Lower lobe of right lung (tissue), 2 donors: ENCODE measurements around the gene PCCB. TPM values are rescaled to one million over a fixed set of nuclear protein-coding genes. Genes with fewer than 3 reads are reported as not detected.

Experiments
- ATAC-seq, 2 donors: fragments of 200-7000 bp; cut with Tn5 transposase; one replicate each; pipeline ENCODE4 v1.9.1; 2020 to 2022; ENCODE audit warnings: mild to moderate bottlenecking in 2 of 2, moderate library complexity in 2 of 2
- DNase-seq: peaks from one replicate; pipeline ENCODE4 v3.0.0-alpha.2; 2020
- H3K27ac ChIP-seq: fragments of 200-600 bp; one replicate; pipeline ENCODE4 v1.8.0; 2022
- H3K27me3 ChIP-seq: fragments of 200-600 bp; one replicate; pipeline ENCODE4 v1.8.0; 2022; ENCODE audit warnings: low read depth
- H3K36me3 ChIP-seq: fragments of 200-600 bp; one replicate; pipeline ENCODE4 v1.8.0; 2022; ENCODE audit warnings: mild to moderate bottlenecking
- H3K4me1 ChIP-seq: fragments of 200-600 bp; one replicate; pipeline ENCODE4 v1.8.0; 2022
- H3K4me3 ChIP-seq: fragments of 200-600 bp; one replicate; pipeline ENCODE4 v1.8.0; 2022; ENCODE audit warnings: mild to moderate bottlenecking
- H3K9me3 ChIP-seq: fragments of 200-600 bp; one replicate; pipeline ENCODE4 v1.8.0; 2022
- CTCF ChIP-seq: fragments of 200-600 bp; IDR thresholded peaks from one replicate; pipeline ENCODE4 v1.8.0; 2022; ENCODE audit warnings: antibody characterized with exemption, mild to moderate bottlenecking
- intact Hi-C: fragments of 100-400 bp; cut with DNase I; formaldehyde crosslinking; loops from one replicate; pipeline ENCODE4 v1.11.0; 2022
- total RNA-seq: library from RNA; stranded (reverse); fragmentation: NEBNext Ultra II Directional; extraction: Animal tissue kit (Norgen Biotek cat#: 25700); gene quantifications from one replicate; pipeline ENCODE4 v1.2.1, GENCODE V29; 2021
- donor health status: DM: no; HTN: yes; CAD: no; lungs with severe emphysema.

The PCCB gene
- total RNA-seq, 1 donor from 2014 or later: 28.8 TPM

- Histone ChIP-seq H3K27ac (peak overlapping the region; percentile 90), H3K4me3 (peak overlapping the region; percentile 71), H3K27me3 (no peaks in the 10 kb centered on the region), H3K9me3 (no peaks in the 10 kb centered on the region), H3K4me1 (peaks cover 18% of the 10 kb centered on the region), H3K36me3 (peaks cover 4% of the 10 kb centered on the region)
- peak; percentile 72 for DNase-seq
- TF ChIP-seq CTCF: peak; percentile 32
- intact Hi-C loops: no loop called here
- peak; percentile 61 to 71 for ATAC-seq
Measured at GRCh38 chr3:136250903-136251460, 842 bp downstream of the PCCB start.

- Histone ChIP-seq H3K27me3 (no peaks in the 10 kb centered on the region), H3K9me3 (no peaks in the 10 kb centered on the region), H3K4me1 (peaks cover 18% of the 10 kb centered on the region), H3K36me3 (peaks cover 8% of the 10 kb centered on the region), H3K27ac (peak overlapping the region; percentile 90), H3K4me3 (peak overlapping the region; percentile 71)
- DNase-seq (no peak), ATAC-seq (no peak)
- no peak for TF ChIP-seq CTCF
- intact Hi-C loops: no loop called here
Measured at GRCh38 chr3:136251511-136251910, 1.4 kb downstream of the PCCB start.

- intact Hi-C loops: no loop called here
- Histone ChIP-seq H3K27me3 (no peaks in the 10 kb centered on the region), H3K27ac (no peak overlapping the region), H3K4me3 (no peak overlapping the region), H3K4me1 (peaks cover 11% of the 10 kb centered on the region), H3K36me3 (peaks cover 38% of the 10 kb centered on the region), H3K9me3 (no peaks in the 10 kb centered on the region)
- ATAC-seq (no peak), DNase-seq (no peak)
- no peak for TF ChIP-seq CTCF
Measured at GRCh38 chr3:136255672-136256406, 5.7 kb downstream of the PCCB start.

GRCh38 chr3:136258199-136258598 lies 8.1 kb downstream of the PCCB start:
- no peak overlapping the region for H3K27ac ChIP-seq
- ATAC-seq: no peak
- H3K27me3 ChIP-seq: no peaks in the 10 kb centered on the region
- DNase-seq: no peak
- H3K36me3 ChIP-seq: peaks cover 62% of the 10 kb centered on the region
- H3K4me3 ChIP-seq: no peak overlapping the region
- intact Hi-C loops: no loop called here
- H3K4me1 ChIP-seq: no peaks in the 10 kb centered on the region
- H3K9me3 ChIP-seq: no peaks in the 10 kb centered on the region
- TF ChIP-seq CTCF: no peak

GRCh38 chr3:136261826-136262225 lies 11.7 kb downstream of the PCCB start:
- Histone ChIP-seq H3K27ac (no peak overlapping the region), H3K27me3 (no peaks in the 10 kb centered on the region), H3K9me3 (no peaks in the 10 kb centered on the region), H3K36me3 (peaks cover 73% of the 10 kb centered on the region), H3K4me3 (no peak overlapping the region), H3K4me1 (no peaks in the 10 kb centered on the region)
- ATAC-seq (no peak), DNase-seq (no peak)
- intact Hi-C loops: no loop called here
- TF ChIP-seq CTCF: no peak
